A204.1 (cell line): ENCODE measurements around the gene IRS4.

ENCODE experiments used
- FAIRE-seq: peaks from 2 replicates; lab custom pipeline; 2012; peaks lifted over from hg19 to GRCh38; lab: Jason Lieb, UNC

IRS4 gene

GRCh38 chrX:108736509-108737479 is at the start of gene IRS4:
Gene IRS4 (minus strand): TSS chrX:108736563.
- FAIRE-seq, result no peak

- no peak for FAIRE-seq
Observed at GRCh38 chrX:108772549-108772948, 36.2 kb upstream of the IRS4 start.

- no peak for FAIRE-seq
Observed at GRCh38 chrX:108763559-108763958, 27.2 kb upstream of the IRS4 start.

GRCh38 chrX:108740299-108740774 is 4.0 kb upstream of the IRS4 start:
- no peak for FAIRE-seq

GRCh38 chrX:108737754-108738153 is 1.4 kb upstream of the IRS4 start:
- no peak for FAIRE-seq

DNA sequence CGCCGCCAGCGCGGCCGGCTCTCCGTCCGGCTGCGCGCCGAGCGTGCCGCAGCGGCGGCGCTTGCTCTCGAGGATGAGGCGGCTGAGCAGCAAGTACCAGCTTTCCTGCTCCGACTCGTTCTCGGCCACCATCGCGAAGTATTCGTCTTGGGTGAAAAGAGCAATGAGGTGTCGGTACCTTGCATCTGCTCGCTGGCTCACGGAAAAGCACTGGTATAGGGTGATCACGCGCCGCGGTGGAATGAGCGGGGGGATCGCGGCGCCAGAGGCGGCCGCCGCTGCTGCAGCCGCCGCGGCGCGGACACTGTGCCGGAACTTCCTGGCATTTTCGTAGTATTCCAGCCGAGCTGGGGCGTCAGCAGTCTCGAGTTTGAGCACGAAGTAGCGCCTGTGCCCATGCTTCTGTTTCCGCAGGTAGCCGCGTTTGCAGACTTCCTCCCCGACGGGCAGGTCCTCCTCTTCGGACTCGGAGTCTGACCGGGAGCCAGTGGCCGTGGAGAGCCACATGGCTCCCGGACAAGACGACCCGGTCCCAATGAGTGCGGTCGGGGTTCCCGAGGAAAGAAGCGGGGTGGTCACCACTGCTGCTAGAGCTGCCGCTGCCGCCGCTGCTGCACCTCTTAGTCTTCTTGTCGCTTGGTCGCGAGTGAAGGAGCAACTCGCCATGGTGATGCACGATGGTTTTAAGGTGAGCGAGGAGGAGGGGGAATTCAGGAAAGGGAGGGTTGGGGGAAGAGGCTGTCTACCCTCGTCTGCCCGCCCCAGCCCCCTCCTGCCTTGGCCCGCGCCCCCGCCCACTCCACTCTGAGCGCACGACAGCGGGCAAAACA is 469 bp downstream of the IRS4 start:
- no peak for FAIRE-seq

DNA sequence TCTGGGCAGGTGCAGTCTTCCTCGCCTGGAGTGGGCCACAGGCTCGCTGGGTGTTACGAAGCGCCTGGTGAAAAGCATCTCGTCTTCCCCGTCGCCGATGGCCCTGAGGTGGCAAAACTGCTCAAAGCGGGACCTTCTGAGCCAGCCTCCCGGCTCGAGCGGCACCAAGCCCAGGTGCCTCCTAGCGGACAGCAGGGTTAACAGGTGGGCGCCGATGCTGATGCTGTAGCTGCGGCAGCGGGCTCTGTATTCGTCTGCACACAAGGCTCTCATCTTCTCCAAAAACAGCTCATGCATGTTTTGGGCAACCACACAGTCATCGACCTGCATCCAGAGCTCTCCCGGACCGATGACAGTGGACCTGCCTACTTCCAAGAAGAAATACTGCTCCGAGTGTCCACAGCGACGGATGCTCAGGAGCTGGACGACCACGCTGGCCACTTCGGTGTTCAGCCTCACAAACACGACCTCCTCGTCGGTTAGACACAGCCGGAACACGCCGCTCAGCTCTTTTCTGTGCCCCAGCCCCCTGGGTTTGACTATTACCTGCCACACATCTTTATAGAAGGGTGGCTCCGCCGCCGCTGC is 1.2 kb downstream of the IRS4 start:
- FAIRE-seq, result no peak

DNA sequence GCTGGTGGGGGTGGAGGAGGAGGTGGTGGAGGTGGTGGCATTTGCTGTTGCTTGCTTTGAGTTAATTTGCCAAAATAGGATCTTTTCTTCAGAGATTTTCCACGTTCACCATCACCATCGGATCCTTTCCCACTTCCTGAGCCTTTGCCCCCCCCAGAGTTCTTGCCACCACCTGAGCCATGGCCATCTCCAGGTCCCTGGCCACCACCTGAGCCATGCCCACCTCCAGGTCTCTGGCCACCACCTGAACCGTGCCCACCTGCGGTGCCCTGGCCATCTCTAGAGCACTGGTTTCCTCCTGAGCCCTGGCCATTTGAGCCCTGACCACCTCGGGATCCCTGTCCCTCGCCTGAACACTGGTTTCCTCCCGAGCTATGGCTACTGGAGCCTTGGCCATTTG is 1.9 kb downstream of the IRS4 start:
- FAIRE-seq, result no peak

GRCh38 chrX:108732630-108733321 is 3.6 kb downstream of the IRS4 start:
- FAIRE-seq, result no peak

DNA sequence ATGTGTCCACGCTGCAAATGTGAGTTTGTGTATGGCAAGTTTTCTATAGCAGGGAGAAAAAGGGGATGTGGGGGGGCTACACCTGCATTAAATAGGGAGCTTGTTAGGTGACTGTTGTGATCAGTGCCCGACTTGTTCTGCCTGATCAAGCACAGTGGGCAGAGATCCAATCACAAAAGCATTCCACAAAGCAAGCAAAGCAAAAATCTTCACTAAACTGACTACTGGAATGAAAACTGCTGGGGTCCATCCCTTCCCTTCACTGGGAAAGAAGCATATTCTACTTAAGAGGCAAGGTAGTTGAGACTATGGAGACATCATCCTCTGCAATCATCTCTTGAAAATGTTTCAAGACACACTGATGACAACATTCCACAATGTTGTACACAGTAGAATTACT is 5.2 kb downstream of the IRS4 start:
- FAIRE-seq, result no peak

DNA sequence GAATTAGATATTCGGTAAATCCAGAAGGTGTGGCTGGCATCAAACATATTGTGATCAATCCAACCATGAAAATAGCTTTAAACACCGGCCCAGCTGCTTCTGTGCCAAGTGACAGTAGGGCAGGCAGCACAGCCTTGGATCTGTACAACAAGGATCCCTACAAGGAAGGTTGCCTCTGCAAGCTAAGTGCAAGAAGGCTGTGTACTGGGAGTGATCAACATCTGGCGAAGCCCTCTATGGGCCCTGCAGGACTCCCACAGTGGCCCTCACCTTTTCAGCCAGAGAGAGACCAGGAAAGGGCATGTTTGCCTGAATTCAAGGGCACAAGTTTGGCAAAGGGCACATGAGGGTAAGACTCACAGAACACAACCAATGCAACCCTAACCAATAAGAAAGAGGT is 9.6 kb downstream of the IRS4 start:
- no peak for FAIRE-seq

- no peak for FAIRE-seq
Observed at GRCh38 chrX:108722561-108722960, 13.8 kb downstream of the IRS4 start.

- FAIRE-seq, result no peak
Observed at GRCh38 chrX:108712886-108713285, 23.5 kb downstream of the IRS4 start.

GRCh38 chrX:108704839-108705238 is 31.5 kb downstream of the IRS4 start:
- no peak for FAIRE-seq

GRCh38 chrX:108702530-108702929 is 33.8 kb downstream of the IRS4 start:
- no peak for FAIRE-seq

GRCh38 chrX:108701633-108702032 is 34.7 kb downstream of the IRS4 start:
- FAIRE-seq, result no peak

GRCh38 chrX:108699368-108699767 is 37.0 kb downstream of the IRS4 start:
- FAIRE-seq, result peak; percentile 74

DNA sequence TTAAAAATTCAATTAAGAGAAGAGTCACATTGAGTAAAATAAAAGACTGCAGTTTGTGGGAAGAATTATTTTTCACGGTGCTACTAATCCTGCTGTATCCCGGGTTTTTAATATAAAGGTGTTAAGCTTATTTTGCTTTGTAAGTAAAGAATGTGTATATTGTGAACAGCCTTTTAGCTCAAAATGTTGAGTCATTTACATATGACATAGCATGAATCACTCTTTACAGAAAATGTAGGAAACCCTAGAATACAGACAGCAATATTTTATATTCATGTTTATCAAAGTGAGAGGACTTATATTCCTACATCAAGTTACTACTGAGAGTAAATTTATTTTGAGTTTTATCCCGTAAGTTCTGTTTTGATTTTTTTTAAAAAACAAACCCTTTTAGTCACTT is 39.7 kb downstream of the IRS4 start:
- no peak for FAIRE-seq
